NCI-H2029 (cell line): ENCODE data around the gene NFATC2.
"Not testable (repeated sequence)": the region's sequence is repeated elsewhere in the genome, so short reads cannot be mapped to it uniquely, and the experiment has no call there.

ENCODE experiments used
- DNase-seq: peaks from one replicate; lab custom pipeline; 2025; lab: John Stamatoyannopoulos, UW

Gene NFATC2

DNA sequence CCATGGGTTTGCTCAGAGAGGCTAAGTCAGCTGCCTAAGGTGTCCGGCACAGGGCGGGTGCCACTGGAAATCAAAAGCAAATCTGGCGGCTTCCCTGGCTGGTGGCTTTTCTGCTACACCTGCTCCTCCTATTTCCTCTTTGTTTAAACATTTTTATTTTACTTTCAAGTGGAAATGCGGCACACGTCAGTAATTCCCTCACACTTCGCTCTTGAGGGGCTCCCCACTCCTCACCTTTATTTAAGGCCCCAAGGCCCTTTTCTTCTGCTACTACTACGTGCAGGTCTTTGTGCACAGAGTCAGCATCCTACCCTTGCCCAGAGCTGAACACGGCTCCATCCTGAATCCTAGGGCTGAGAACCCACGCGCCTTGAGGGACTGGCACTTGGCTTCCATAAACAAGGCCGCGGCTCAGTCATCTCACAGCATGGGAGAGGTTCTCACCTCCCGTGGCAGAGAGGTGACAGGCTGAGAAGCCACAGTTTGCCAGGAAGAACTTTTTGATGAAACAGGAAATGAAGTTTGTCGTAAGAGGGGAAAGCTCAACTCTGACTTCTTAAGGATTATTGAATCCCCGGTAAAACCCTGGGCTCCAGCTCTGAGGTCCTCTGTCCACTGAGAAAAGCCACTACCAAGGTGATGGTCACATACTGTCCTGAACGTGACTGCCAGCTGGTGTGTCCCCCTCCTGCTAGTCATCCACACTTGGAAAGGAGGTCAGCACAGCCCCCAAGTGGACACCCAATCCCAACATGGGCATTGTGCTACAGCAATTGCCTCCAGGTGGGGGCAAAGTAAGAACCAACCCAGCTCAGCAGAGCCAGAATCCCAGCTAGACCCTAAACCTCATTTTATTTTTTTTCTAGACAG lies 48.0 kb downstream of the NFATC2 start:
- DNase-seq, result no peak

DNA sequence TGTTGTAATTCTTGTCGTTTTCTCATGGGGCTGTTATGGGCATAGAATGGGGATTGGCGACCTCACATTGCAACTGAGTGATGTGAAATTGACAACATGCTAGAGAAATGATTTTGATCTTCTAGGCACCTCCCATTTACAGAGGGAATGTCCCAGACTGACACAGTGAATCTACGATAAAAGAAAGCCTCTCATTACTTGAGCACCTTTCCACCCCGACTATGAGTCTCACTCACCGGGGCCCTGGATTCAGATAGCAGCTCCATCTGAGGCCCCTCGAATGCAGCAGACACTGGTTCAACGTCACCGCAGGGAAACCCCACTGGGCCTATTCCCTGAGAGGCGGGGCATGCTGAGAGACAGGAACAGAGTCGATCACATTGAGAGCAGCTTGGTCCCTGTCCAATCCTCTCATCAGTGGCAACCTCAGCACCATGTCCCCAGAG lies 49.1 kb downstream of the NFATC2 start:
- no peak for DNase-seq

GRCh38 chr20:51492167-51493092 lies 50.1 kb downstream of the NFATC2 start:
- DNase-seq, result no peak

- DNase-seq, result no peak
Observed at GRCh38 chr20:51491393-51491792, 51.1 kb downstream of the NFATC2 start.

DNA sequence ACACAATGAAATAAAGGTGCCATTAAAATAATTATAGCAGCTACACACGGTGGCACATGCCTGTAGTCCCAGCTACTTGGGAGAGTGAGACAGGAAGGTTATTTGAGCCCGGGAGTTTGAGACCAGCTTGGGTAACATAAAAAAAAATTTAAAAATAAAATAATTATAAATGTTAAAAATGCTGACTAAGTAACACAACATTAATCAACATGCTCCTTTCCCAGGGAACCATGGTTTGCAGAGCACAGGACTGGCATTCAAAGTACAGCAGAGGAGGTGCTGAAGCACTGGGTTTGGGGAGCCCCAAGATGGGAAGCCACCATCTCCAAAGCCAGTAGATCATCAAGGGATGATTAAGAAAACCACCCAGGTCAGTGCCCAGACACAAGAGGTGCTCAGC lies 51.9 kb downstream of the NFATC2 start:
- DNase-seq, result no peak

- no peak for DNase-seq
Observed at GRCh38 chr20:51489611-51490010, 52.9 kb downstream of the NFATC2 start.

DNA sequence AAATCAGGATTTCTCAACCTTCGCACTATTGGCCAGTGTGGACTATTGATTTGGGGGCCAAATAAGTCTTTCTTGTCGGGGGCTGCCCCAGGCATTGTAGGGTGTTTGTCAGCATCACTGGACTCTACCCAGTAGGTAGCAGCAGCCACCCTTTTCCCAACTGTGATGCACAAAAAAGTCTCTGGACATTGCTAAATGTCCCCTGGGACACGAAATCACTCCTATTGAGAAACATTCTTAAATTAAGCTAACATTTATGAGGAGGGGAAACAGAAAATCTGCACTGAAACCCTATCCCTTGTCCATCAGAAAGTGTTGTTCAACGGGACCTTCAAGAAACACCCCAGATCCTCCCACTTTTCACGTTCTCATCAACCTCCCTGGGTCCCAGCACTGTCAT lies 54.2 kb downstream of the NFATC2 start:
- no peak for DNase-seq

DNA sequence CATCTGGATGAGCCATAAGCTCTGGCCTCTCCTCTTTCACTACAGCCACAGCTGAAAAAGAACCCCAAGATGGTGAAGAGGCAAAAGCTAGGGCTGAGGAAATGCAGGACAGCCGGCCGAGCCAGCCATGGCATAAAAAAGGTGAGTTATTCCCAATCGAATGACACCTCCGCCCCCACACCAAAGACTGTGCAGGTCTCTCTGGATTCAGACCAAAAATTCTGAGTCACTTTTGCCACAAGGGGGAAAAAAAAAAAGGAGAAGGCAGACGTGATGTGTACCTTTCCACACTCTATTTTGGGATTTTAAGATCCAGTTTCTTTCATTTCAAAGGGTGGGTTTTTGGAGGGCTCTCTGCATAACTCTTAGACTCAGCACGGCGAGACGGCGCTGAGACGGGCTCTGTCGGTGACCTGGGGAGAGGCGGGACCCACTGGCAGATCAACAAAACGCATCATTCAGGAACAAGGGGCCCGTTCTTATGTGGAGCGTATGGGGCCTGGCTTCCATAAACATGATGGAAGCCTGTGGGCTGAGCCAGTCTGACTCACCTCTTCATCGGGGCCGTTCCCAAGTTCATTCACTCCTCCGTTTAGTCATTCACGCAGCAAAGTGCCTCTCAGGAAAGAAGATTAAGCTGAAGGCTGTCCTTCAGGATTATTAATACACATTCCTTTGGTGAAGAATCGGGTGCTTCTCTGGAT lies 54.8 kb downstream of the NFATC2 start:
- no peak for DNase-seq

DNA sequence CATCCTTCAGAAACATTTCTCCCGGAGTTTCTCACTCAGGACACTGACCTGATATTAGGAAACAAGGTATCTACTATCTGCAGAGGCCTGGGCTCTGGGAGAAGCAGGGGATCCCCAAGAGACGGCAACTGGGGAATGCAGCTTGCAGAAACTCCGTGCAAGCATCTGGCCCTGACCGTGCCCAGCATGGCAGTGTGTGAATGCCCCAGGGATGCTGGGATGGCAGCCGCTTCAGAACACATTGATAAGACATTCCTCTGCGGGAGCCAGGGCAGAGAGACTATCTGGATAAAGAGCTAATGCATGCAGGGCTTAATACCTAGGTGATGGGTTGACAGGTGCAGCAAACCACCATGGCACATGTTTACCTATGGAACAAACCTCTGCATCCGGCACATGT lies 55.4 kb downstream of the NFATC2 start:
- no peak for DNase-seq

- DNase-seq, result no peak
Observed at GRCh38 chr20:51486197-51487005, 56.1 kb downstream of the NFATC2 start.

DNA sequence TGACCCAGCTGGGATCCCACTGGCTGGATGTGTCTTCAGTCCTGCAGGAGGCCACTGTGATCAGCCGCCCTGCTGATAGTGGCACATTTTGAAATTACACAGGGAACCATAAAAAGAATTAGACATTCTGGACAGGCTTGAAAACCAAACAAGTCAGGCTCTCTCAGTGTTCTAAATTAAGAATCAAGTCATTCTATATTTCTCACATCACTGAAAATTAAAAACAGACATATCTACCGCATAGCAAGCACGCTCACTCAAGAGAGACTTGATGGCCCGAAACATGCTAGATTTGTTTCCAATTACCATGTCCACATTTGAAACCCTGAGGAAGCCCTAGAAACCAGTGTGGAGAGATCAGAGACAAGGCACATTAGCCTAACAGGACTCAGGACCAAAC lies 57.7 kb downstream of the NFATC2 start:
- DNase-seq, result no peak

DNA sequence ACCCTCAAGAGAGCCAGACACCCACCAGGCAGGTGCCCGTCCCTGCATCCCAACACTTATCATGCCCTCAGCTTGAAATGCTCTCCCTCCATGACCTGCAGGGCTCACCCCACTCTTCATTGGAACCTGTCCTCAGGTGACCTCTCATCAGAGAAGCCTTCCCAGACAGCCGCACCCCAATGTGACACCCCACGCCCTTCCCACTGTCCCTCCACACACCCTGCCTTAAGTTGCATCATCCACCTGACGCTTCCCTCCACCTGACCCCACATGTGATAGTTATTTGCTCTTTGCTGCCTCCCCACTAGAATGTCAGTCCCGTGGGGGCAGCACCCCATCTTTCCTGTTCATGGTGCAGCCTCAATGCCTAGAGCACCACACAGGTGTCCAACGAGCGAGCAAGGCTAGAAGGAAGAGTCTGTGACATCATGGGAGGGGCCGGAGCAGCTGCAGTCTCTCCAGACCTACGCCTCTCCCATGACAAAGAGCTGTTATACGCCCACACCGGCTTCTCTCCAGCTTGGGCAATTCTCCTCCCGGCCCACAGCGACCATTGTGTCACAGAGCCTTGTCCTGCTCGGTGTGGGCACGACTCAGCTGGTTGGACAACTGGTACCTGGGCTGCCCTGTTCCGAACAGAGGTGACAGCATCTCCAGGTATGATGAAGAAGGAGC lies 58.2 kb downstream of the NFATC2 start:
- DNase-seq, result no peak

- no peak for DNase-seq
Observed at GRCh38 chr20:51482836-51483473, 59.6 kb downstream of the NFATC2 start.

GRCh38 chr20:51481341-51481914 lies 61.1 kb downstream of the NFATC2 start:
- no peak for DNase-seq

GRCh38 chr20:51480507-51481270 lies 61.8 kb downstream of the NFATC2 start:
- DNase-seq, result no peak

DNA sequence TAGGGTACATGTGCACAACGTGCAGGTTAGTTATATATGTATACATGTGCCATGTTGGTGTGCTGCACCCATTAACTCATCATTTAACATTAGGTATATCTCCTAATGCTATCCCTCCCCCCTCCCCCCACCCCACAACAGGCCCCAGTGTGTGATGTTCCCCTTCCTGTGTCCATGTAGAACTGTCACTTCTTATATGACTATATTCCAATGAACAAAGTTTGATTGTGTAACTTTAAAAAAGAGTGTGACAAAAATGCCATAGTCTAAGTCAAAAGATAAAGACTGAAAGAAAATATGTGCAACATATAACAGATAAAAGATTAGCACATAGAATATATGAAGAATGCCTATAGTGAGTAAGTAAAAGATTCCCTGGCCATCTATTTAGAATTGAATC lies 66.4 kb downstream of the NFATC2 start:
- DNase-seq, result not testable (repeated sequence)

GRCh38 chr20:51473771-51474170 lies 68.7 kb downstream of the NFATC2 start:
- no peak for DNase-seq

DNA sequence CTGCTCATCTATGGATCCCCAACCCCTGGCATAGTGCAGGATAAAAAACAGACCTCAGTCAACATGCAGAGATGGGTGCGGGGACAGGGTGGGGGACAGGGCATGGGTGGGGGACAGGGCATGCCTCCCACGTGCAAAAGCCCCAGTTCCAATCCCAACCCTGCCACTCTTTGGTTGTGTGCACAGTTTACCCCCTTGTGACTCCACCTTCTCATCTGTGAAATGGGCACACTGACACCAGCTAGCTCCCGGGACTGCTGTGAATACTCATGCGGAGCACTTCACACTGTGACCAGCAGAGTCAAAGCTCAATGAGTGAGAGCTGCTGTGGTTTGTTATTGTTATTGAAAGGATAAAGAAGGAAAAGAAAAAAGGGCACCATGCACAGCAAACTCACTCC lies 69.3 kb downstream of the NFATC2 start:
- no peak for DNase-seq

GRCh38 chr20:51470907-51471411 lies 71.6 kb downstream of the NFATC2 start:
- DNase-seq, result no peak
